Astrocyte of the cerebellum (primary cell): ENCODE data around the gene SPATA31E1.
"Not testable (repeated sequence)": the region's sequence is repeated elsewhere in the genome, so short reads cannot be mapped to it uniquely, and the experiment has no call there.

ENCODE experiments used
- DNase-seq: peaks from one replicate; pipeline ENCODE4 v3.0.0-alpha.2; 2011; ENCODE audit warnings: low read depth
- H3K4me3 ChIP-seq: 2 replicates; pipeline ENCODE4 v1.5.1; 2011; ENCODE audit warnings: mild to moderate bottlenecking, low read depth, low read length, moderate library complexity
- CTCF ChIP-seq: IDR thresholded peaks from 2 replicates; pipeline ENCODE4 v1.5.1; 2012; ENCODE audit warnings: low read length, low read depth, moderate library complexity, mild to moderate bottlenecking; ENCODE audit errors: missing control alignments
- in situ Hi-C: cut with HindIII; loops from 2 replicates; pipeline ENCODE4 v1.10.0; 2017; ENCODE audit warnings: low sequenced_read_pairs

The SPATA31E1 gene

GRCh38 chr9:87844506-87844905 is 38.2 kb upstream of the SPATA31E1 start:
- DNase-seq: peak; percentile 22
- in situ Hi-C loops: no loop called here
- no peak for TF ChIP-seq CTCF
- no peak overlapping the region for H3K4me3 ChIP-seq

- DNase-seq, in situ Hi-C loops, H3K4me3 ChIP-seq: not testable (repeated sequence)
Measured at GRCh38 chr9:87847817-87848216, 34.9 kb upstream of the SPATA31E1 start.

- DNase-seq: no peak
- TF ChIP-seq CTCF: no peak
- in situ Hi-C loops: no loop called here
- H3K4me3 ChIP-seq: no peak overlapping the region
Measured at GRCh38 chr9:87849144-87849758, 33.4 kb upstream of the SPATA31E1 start.

GRCh38 chr9:87850391-87850790 is 32.3 kb upstream of the SPATA31E1 start:
- DNase-seq: no peak
- in situ Hi-C loops: no loop called here

GRCh38 chr9:87851186-87851585 is 31.5 kb upstream of the SPATA31E1 start:
- in situ Hi-C loops, DNase-seq, H3K4me3 ChIP-seq: not testable (repeated sequence)

More at GRCh38 chr9:87850391-87850790, 32.3 kb upstream of the SPATA31E1 start:
- TF ChIP-seq CTCF: no peak
- H3K4me3 ChIP-seq: no peak overlapping the region

- H3K4me3 ChIP-seq: no peak overlapping the region
- TF ChIP-seq CTCF: no peak
- DNase-seq: no peak
- in situ Hi-C loops: no loop called here
Measured at GRCh38 chr9:87853302-87853701, 29.4 kb upstream of the SPATA31E1 start.

GRCh38 chr9:87853876-87854579 is 28.6 kb upstream of the SPATA31E1 start:
- H3K4me3 ChIP-seq: no peak overlapping the region
- no peak for TF ChIP-seq CTCF
- in situ Hi-C loops: no loop called here
- DNase-seq: no peak
